Astrocyte (in vitro differentiated cells and primary cell): Measurements from ENCODE around the gene CAPZA2.

Experiments
- EZH2 ChIP-seq: IDR thresholded peaks from 2 replicates; pipeline ENCODE4 v1.6.1; 2012; ENCODE audit warnings: mild to moderate bottlenecking, low read length, inconsistent platforms; ENCODE audit not compliant: insufficient read depth
- TF ChIP-seq, protein P1 (sequence below): IDR thresholded peaks from 2 replicates; pipeline ENCODE4 v1.5.1; 2011; ENCODE audit warnings: low read depth, mild to moderate bottlenecking, inconsistent platforms, low read length, moderate library complexity; ENCODE audit not compliant: insufficient read depth

DNA sequence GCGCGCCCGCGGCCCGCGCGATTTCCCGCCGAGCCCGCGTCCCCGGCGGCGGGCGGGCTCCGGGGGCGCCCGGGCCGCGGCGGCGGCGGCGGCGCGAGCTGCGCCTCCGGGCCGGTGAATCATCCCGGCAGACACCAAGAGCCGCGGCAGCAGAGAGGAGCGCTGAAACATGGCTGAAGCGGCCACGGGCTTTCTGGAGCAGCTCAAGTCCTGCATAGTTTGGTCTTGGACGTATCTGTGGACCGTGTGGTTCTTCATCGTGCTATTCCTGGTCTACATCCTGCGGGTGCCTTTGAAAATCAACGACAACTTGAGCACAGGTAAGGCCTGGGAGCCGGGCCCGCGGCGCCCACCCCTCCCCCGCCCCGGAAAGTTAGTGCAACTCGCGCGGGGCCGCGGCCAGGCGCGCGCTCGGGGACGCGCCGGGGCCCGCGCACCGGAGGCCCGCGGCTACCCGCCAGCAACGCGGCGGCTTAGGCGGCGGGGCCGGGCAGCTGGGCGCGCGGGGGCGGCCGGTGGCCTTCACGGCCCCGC lies 91.1 kb downstream of the CAPZA2 start, which contains the start of gene ST7:
- TF ChIP-seq, protein P1, sequence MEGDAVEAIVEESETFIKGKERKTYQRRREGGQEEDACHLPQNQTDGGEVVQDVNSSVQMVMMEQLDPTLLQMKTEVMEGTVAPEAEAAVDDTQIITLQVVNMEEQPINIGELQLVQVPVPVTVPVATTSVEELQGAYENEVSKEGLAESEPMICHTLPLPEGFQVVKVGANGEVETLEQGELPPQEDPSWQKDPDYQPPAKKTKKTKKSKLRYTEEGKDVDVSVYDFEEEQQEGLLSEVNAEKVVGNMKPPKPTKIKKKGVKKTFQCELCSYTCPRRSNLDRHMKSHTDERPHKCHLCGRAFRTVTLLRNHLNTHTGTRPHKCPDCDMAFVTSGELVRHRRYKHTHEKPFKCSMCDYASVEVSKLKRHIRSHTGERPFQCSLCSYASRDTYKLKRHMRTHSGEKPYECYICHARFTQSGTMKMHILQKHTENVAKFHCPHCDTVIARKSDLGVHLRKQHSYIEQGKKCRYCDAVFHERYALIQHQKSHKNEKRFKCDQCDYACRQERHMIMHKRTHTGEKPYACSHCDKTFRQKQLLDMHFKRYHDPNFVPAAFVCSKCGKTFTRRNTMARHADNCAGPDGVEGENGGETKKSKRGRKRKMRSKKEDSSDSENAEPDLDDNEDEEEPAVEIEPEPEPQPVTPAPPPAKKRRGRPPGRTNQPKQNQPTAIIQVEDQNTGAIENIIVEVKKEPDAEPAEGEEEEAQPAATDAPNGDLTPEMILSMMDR, result no peak
- no peak for TF ChIP-seq EZH2
